ENCODE results near the gene CD72.

DNA sequence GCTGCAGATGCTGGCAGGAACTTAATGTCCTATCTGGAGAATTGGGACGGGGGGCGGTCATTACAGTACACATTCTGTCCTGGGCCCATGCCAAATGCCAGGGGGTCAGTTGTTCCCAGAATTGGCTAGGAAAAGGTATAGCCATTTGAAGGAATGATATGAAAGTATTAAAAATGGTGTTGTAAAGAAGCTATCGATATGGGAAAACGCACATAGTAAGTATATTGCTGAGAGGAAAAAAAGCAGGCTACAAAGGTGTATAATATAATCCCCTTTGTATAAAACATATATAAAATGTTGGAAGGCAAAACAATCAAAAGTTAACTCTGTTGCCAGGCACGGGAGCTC is 47.2 kb upstream of the CD72 start:
- TF ChIP-seq, protein P1, sequence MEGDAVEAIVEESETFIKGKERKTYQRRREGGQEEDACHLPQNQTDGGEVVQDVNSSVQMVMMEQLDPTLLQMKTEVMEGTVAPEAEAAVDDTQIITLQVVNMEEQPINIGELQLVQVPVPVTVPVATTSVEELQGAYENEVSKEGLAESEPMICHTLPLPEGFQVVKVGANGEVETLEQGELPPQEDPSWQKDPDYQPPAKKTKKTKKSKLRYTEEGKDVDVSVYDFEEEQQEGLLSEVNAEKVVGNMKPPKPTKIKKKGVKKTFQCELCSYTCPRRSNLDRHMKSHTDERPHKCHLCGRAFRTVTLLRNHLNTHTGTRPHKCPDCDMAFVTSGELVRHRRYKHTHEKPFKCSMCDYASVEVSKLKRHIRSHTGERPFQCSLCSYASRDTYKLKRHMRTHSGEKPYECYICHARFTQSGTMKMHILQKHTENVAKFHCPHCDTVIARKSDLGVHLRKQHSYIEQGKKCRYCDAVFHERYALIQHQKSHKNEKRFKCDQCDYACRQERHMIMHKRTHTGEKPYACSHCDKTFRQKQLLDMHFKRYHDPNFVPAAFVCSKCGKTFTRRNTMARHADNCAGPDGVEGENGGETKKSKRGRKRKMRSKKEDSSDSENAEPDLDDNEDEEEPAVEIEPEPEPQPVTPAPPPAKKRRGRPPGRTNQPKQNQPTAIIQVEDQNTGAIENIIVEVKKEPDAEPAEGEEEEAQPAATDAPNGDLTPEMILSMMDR (IDR thresholded peaks at IDR 0.05): no peak
- TF ChIP-seq POLR2A (IDR thresholded peaks at IDR 0.05): no peak
